Measurements from ENCODE around the gene GP1BB.
A peak's percentile ranks its signal among the peaks of the same experiment; 100 is the strongest.

The GP1BB gene

GRCh38 chr22:19756288-19757128, 33.2 kb downstream of the GP1BB start:
- peak; percentile 54 for DNase-seq (ENCODE audit: low read depth, low spot score)

- no peak for DNase-seq (ENCODE audit: low read depth, low spot score)
Measured at GRCh38 chr22:19757140-19757984, 34.0 kb downstream of the GP1BB start.

- peak; percentile 32 for DNase-seq (ENCODE audit: low read depth, low spot score)
Measured at GRCh38 chr22:19757985-19758895, 34.9 kb downstream of the GP1BB start.

- no peak for DNase-seq (ENCODE audit: low read depth, low spot score)
Measured at GRCh38 chr22:19758896-19759426, 35.6 kb downstream of the GP1BB start.

- DNase-seq (ENCODE audit: low read depth, low spot score), result peak; percentile 38
Measured at GRCh38 chr22:19759427-19760057, 36.2 kb downstream of the GP1BB start.

- no peak for DNase-seq (ENCODE audit: low read depth, low spot score)
Measured at GRCh38 chr22:19760058-19760950, 37.0 kb downstream of the GP1BB start, which contains the start of gene TBX1. Gene TBX1 (plus strand): TSS chr22:19760778. CDS start chr22:19760844, 66 bp downstream.

- no peak for DNase-seq (ENCODE audit: low read depth, low spot score)
Measured at GRCh38 chr22:19760951-19761724, 37.8 kb downstream of the GP1BB start.

GRCh38 chr22:19761725-19762567, 38.6 kb downstream of the GP1BB start:
- peak; percentile 26 for DNase-seq (ENCODE audit: low read depth, low spot score)

GRCh38 chr22:19762568-19763457, 39.5 kb downstream of the GP1BB start:
- DNase-seq (ENCODE audit: low read depth, low spot score), result no peak

- DNase-seq (ENCODE audit: low read depth, low spot score), result no peak
Measured at GRCh38 chr22:19763458-19764298, 40.3 kb downstream of the GP1BB start.

- DNase-seq (ENCODE audit: low read depth, low spot score), result no peak
Measured at GRCh38 chr22:19764299-19764593, 40.9 kb downstream of the GP1BB start.

GRCh38 chr22:19764636-19765476, 41.5 kb downstream of the GP1BB start:
- no peak for DNase-seq (ENCODE audit: low read depth, low spot score)

GRCh38 chr22:19765477-19766239, 42.3 kb downstream of the GP1BB start:
- no peak for DNase-seq (ENCODE audit: low read depth, low spot score)

- DNase-seq (ENCODE audit: low read depth, low spot score), result peak; percentile 35
Measured at GRCh38 chr22:19766240-19766510, 42.8 kb downstream of the GP1BB start.

Measured in astrocyte of the hippocampus (primary cell).